SK-N-DZ (cell line): Measurements from ENCODE around the gene STK38.

Experiments used
- DNase-seq: peaks from one replicate; pipeline ENCODE4 v3.0.0-alpha.2; 2015; ENCODE audit warnings: low spot score

Gene STK38

DNA sequence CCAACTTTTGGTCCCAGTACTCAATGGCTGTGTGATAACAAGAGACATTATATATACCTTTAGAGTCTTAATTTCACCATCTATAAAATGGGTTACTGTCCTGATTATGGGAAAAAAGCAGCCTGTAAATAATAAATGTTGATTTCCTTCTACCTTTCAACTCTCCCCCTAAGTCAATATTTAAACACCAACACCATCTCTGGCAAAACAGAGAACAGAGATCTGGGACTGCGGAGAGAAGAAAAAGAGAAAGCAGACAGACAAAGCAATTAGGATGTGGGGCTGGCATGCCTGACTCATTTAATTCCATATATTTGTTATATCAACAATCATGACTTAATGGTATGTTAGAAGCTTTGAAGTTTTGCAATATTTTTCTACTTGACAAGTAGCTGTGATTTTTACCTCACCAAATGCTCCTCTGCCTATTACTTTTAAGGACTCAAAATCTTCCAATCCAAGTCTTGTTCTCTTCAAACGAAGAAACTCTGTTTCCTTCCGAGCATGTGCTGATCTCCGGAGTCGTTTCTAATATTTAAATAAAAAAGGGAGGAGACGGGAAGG, 23.3 kb downstream of the STK38 start:
- no peak for DNase-seq

DNA sequence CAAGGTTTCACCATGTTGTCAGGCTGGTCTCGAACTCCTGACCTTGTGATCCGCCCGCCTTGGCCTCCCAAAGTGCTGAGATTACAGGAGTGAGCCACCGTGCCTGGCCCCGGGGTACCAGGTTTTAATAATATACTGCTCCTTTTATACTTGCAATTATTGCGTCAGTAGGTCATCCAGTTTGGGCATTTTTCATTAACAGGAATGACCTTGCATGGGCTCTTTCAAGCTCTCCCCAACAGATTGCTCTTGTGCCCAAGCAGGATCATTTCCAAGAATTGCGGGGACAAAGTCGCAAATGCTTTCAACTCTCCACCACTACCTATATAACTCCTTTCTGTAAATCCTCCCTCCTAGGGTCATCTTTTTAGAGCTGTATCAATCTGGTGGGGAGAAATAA, 23.8 kb downstream of the STK38 start:
- no peak for DNase-seq

DNA sequence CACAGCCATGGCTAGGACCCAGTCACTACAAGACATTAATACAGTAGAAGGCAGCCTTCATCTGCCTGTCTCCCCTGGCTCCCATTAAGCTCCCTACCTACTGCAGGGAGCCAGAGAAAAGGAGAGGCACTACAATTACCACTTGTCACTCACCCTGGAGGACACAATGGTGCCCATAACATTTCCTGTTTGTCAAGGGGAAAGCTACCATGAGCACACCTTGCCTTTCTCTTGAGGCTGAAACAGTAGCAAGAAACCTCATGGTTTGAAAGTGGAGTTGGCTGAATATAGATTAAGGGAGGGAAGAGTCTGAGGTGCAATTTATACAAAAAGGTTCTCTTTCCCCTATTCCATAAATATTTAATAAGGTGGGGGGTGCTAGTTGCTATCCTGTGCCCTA, 27.9 kb downstream of the STK38 start:
- no peak for DNase-seq

DNA sequence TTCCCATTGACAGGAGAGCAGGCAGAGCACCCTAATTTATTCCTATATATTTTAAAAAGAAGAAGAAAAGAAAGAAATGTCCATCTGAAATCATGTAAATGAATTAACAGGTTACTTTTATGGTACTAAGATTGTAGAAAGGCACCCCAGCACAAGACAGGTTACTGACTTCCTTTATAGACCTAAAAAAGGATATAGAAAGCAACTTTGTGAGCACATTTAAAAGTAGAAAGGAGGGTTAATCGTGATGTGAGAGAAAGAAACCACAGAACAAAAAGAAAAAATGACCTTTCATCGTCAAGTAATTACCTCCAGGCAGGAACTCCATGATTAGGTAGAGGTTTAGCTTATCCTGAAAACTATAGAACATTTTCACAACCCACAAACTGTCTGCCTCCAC, 29.9 kb downstream of the STK38 start:
- DNase-seq: no peak

DNA sequence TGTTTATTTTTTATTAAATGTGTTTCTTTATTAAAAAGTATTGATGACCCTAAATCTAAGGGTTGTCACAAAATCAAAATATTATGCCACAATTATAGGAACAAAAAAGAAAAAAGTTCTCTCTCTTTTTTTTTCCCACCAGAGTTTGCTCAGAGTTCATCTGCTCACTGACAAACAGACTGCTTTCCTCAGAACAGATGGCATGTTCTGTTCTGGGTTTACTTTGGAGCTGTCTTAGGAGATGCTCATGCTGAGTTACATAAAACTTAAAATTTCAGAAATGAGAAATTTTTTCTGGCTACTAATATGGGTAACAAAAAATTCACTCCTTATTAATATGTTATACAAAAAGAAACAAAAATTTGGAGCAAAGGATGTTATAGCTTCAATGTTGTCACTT, 30.3 kb downstream of the STK38 start:
- no peak for DNase-seq

DNA sequence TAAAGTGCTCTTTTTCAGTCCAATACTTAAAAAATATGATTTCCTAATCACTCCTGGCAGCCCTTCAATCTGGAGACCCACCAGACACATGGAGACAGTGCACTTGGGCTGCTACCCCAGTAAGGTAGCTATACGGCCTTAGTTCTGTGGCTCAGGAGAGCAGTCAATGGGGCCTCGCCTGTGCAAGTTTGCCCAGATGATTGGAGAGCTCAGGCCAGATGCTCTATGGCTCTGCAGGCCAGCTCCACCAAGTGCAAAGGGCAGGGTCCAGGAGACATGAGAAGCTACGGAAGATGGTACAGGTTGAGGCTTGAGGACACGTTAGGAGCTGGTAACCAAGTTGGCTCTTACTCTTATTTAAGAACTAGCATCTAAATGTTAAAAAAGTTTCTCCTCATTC, 30.7 kb downstream of the STK38 start:
- DNase-seq: no peak

DNA sequence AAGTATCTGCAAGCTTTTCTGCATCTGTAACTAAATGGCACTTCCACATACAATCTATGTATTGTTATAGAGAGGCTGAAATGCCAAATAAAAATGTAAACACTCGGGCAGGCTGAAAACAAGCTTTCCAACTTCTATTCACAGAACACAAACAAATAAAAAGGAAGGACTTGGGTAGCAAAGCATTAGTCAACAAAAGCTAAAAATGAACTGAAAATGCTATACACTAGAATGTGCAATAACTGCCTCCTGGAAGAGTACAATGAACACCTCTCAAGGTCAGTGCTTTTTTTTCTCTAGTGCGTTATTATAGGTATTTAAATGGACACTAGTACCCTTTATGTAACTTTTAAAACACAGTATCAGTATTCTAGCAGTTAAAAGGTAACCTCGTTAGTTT, 31.4 kb downstream of the STK38 start:
- DNase-seq: no peak

DNA sequence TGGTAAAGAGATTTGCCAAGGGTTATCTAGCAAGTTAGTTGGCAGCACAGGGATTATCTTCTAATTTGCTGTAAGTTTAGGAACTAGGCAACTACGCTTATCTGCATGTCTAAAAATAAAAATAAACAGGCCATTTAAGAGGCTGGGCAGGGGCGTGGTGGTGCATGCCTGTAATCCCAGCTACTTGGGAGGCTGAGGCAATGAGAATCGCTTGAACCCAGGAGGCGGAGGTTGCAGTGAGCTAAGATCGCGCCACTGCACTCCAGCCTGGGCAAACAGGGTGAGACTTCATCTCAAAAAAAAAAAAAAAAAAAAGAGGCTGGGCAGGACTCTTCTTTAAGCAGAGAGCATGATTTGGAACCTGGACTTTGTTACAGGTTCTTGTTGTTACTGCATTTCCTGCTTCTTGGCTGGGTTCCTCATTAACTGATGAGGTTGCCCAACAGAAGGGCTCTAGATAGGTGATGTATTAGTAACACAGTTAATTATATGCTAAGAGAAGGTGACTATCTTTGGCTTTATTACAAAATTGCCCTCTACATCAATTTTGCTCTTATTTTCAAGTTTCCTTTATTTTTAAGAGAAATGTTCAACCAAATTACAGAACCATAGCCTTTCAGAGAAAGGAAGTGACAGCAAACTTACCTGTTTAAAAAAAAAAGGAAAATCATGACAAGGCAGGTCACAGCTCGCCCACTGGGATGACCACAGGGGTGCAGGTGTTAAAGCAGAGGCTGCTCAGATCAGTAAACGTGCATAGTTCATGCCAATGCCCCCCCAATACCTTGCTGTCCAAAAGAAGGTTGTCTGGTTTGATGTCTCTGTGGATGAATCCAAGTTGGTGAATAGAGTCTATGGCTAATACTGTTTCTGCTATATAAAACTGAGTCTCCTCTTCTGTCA, 32.5 kb downstream of the STK38 start:
- DNase-seq: no peak

DNA sequence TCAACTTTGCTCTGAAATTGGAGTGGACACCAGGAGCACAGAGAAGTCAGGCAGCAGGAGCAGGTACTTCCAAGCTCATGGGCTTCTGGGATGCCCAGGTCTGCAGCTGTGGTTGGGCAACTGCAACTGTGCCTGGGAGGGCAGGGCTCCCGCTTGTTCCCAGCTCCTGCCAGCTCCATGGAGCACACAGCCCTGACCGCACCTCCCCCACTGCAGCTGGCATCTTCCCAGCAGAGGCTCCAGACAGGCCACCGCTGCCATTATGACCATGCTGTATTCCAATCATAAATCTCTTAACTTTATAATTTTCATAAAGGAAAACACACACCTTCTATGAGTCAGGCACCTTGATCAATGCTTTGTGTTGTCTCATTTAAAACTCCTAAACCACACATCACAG, 36.9 kb downstream of the STK38 start:
- no peak for DNase-seq

DNA sequence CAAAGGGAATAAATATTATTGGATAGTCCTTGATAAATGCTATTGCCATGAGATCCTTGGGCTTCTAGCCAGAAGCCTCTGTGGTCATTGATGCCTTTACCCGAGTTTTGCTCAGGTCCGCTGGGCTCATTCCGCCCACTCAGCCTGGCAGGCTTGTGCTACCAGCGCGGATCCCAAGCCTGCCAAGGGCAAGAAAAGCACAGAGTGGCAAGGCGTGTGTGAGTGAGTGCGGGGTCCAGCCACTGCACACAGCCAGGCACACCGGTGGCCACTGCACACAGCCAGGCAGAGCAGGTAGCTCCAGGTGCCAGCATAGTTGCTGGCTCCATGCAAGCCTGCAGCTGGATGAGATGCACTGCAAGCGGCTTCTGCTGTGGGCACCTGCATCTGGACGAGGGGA, 38.7 kb downstream of the STK38 start:
- DNase-seq: no peak

DNA sequence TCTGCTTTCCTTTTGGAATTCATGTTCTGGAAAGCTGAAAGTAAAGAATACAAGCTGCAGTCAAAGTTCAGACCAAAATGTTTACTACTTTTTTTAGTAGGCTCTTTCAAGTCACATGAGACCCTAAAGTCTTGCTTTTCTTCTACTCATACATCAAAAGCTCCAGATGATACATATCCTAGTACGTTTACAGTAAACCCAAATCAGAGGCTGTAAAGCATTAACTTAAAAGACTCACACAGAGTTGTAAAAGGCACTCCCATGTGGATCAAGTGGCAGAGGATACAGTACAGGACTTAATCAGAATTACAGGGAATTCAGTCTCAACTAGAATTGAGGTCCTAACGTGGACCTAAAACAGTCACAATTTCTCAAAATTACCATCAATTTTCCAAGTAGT, 40.7 kb downstream of the STK38 start:
- no peak for DNase-seq

DNA sequence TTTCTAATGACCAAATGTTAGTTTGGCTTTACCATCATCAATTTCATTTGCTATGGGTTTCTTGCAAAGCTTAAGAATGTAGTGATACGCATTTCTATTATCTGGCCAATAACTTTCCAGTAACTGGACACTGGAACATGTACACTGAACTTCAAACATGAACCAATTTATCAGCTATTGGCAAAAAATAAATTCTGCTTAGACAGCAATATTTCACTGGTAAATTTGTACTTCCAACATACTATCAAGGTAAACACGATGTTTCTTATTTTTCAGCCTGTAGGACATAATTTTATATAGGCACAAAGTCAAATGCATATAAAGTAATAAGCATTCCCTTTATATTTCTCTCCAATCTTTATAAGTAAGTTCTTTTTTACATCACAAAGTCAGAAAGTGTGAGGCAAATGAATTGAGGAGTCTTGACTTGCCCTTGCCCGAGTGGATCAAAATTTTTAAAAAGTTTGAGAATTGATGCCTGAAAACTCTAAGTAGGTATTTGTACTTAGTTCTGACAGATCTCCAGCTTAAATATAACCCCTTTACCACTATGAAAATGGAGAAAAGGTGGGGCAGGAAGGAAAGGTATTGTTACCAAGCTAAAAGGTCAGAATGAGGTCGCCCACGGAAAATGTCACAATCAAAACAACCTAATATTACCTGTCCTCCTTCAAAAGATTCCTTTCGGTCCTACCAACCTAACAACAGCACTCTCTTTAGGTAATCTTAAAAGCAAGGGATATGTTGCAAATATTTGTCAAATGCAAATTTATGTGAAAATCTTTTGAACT, 41.3 kb downstream of the STK38 start:
- DNase-seq: no peak

DNA sequence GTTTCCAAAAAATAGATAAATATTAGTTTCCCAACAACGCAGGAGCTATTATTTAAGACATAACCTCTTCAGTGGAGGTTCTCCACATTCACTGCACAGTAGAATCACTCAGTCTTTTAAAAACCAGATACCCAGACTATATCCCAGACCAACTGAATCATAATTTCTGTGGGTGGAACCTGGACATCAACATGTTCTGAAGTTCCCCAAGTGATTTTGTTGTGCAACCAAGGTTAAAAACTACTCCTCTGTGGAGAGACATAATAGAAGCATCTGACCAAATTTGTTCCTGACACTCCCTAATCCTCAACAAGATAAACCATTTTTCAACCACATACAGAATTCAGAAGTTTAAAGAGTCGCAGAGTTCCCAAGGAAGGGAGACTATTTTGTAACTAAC, 42.3 kb downstream of the STK38 start:
- no peak for DNase-seq

DNA sequence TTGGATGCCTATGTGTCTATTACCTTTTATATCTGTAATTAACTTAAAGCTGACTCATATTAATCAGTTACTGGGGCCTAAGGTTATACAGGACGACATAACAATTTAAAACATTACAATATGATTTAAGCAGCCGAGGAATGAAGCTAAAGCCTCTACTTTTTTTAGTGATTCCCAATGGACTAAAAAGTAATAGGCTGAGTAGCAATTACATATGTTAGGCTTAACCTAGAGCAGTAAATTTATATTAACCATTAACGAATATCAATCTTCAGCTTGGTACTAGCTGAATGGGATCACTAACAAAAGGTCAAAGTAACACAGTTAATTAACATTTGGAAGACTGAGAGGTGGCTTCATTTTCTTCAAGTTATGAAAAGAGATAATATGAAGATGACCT, 43.1 kb downstream of the STK38 start:
- DNase-seq: no peak

DNA sequence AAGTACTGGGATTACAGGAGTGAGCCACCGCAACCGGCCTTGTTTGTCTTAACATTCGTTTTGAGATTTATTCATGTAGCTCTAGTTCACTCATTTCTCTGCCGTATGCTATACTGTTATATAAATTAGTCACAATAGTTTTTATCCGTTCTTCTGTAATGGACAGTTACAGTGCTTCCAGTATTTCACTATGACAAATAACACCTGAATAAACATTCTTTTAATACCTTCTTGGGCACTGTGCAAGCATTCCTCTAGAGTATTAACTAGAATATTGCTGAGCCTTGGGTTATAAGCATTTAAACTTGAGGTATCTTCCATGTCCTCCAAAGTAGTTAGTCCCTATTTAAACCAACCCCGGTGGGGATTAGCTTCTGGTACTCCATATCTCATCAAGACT, 45.6 kb downstream of the STK38 start:
- DNase-seq: no peak

DNA sequence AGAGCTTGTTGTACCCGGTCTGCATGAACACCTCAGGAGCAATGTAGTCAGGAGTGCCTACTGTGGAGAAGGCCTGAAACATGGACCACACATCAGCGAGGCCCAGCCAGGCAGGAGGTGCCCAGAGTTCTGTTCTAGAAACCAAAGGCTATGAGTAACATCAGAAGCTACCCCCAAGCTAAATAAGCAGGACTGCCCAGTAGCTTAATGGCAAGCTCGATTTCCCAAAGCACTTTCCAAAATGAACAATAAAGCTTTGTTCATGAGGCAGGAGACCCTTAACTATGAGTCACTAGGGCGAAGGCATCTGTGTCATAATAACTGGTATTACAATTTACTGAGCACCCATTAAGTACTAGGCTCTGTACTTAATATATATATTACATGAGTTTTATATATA, 47.4 kb downstream of the STK38 start:
- DNase-seq: no peak

DNA sequence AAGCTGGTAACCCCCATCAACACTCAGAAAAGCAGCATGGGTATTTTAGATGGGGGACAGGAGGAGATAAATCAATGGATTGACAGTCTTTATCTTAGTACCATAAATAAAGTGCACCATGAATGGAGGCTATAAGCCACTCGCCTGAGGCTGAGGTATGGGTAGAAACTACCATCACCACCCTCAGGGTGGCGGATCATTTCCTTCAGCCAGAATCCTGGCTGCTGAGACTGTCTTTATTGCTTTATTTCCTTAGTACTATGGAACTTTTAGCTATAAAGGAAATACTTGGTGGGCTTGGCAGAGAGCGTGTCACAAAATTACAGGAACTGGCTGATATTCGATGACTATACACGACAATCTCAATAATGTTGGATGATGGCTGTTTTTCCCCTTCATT, 52.2 kb downstream of the STK38 start:
- DNase-seq: no peak

DNA sequence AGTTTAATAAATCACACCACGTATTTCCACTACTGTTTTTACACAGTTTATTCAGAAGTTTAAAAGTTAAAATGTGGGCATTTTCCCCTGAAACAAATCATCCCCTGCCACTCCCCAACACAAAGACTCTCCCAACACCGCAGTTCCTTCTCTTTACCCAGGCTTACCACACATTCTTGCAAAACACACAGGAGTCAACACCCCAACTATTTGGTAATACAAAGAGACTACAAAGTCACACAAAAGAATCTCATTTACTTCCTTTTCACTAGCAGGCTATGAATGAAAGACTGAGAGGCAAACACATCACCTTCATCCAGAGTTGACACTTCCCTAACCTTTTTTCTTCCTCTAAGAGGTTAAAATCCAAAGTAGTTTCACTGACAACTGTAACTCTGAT, 53.4 kb downstream of the STK38 start:
- no peak for DNase-seq

DNA sequence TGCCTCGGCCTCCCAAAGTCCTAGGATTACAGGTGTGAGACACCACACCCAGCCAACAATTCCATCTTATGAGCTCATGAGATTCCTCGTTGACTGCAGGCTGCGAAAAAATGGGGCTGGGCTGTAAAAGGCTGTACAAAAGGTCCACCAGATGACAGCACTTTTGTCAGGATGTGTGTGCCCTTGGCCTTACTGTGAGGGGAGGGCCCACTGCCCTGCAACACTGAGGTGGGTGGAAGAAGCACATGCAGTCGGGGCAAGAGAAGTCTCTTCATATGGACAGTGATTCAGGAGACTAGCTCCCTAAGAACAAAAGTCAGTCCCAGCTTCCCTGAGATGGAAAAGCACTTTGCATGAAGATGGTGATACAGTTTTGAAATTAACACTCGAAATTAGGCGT, 54.0 kb downstream of the STK38 start:
- DNase-seq: no peak

DNA sequence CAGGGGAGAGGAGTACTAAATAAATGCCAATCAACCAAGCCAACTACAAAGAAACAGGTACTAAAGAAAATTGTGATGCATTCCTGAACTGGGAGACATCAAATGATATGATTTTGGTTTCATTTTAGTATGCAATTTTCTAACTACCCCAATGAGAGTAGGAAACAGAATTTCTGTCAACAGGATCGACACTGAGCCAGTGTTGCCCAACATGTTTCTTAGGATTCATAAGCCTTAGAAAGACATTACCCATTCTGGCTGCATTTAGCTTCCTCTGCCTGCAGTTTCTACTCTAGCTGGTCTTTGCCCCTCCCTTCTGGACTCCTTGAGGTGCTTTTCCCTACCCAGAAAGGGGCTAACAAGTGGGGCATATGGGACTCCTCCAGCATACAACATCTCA, 54.7 kb downstream of the STK38 start:
- DNase-seq: no peak

DNA sequence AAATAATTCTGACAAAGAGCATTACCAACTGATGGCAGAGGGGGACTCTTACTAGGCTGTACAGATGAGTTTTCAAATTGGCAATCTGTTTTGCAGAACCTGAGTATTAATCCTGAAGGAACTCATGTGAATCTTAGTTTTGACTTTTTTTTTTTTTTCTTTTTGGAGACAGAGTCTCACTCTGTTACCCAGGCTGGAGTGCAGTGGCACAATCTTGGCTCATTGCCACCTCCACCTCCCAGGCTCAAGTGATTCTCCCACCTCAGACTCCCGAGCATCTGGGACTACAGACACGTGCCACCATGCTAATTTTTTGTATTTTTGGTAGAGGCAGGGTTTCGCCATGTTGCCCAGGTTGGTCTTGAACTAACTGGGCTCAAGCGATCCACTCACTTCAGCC, 55.2 kb downstream of the STK38 start:
- no peak for DNase-seq

DNA sequence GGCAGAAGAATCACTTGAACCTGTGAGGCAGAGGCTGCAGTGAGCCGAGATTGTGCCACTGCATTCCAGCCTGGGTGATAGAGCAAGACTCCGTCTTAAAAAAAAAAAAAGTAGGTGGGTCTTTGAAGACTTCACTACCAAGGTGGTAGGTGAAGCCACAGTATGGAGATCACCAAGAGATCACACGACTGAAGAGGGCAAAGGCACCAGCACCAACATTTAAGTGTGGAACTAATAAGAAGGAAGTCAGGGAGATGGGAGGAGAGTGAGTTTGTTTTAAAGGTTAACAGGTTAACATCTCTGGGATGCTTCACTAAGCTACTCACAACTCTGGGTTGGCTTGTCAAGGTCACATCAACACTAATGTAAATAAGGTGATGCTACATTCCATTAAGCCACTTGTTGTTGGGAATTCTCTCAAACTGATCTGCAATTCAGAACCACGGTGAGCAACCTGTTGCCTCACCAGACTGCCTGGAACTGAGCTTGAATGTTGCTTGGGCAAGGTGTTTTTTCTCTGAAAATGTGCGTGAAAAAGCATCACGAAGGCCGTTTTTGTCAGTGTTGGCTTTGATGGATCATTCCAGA, 55.8 kb downstream of the STK38 start:
- no peak for DNase-seq
